Thymus (tissue), 11 donors: ENCODE measurements around the gene SLC25A13. TPM values are rescaled to one million over a fixed set of nuclear protein-coding genes. Genes with fewer than 3 reads are reported as not detected.

Source experiments
- DNase-seq, 9 donors: peaks; one replicate each; pipeline ENCODE4 v3.0.0-alpha.2; 2013; ENCODE audit warnings: low spot score in 9 of 9, low read depth in 6 of 9, missing footprints in 1 of 9
- H3K27ac ChIP-seq, 2 donors: one replicate each; pipeline ENCODE4 v1.5.1; 2013; ENCODE audit warnings: control low read depth in 1 of 2, low read depth in 1 of 2, low read length in 1 of 2, mild to moderate bottlenecking in 1 of 2, moderate library complexity in 1 of 2
- H3K27me3 ChIP-seq, 2 donors: one replicate each; pipeline ENCODE4 v1.5.1; 2013; ENCODE audit warnings: low read length in 1 of 2; ENCODE audit not compliant: control insufficient read depth in 2 of 2, insufficient read depth in 1 of 2
- H3K36me3 ChIP-seq, 2 donors: one replicate each; pipeline ENCODE4 v1.5.1; 2013; ENCODE audit warnings: low read length in 1 of 2, mild to moderate bottlenecking in 1 of 2, moderate library complexity in 1 of 2; ENCODE audit not compliant: control insufficient read depth in 2 of 2, insufficient read depth in 2 of 2
- H3K4me1 ChIP-seq, 2 donors: one replicate each; pipeline ENCODE4 v1.5.1; 2013; ENCODE audit warnings: low read length in 2 of 2; ENCODE audit not compliant: control insufficient read depth in 2 of 2, insufficient read depth in 2 of 2
- H3K4me3 ChIP-seq, 2 donors: one replicate each; pipeline ENCODE4 v1.5.1; 2013; ENCODE audit warnings: low read length in 2 of 2, control low read depth in 1 of 2, mild to moderate bottlenecking in 1 of 2
- H3K9me3 ChIP-seq, 2 donors: one replicate each; pipeline ENCODE4 v1.5.1; 2013; ENCODE audit warnings: low read length in 1 of 2, mild to moderate bottlenecking in 1 of 2; ENCODE audit not compliant: control insufficient read depth in 2 of 2, insufficient read depth in 1 of 2
- WGBS: extraction: QIAGEN DNeasy Blood & Tissue Kit; methylation state at CpG from one replicate; pipeline ENCODE4 v1.1.7; 2013; 5-methylcytosine and 5-hydroxymethylcytosine counted together
- polyA plus RNA-seq: library from polyadenylated mRNA; stranded (reverse); fragments of 200-250 nt; gene quantifications from one replicate; pipeline ENCODE4 v1.2.3, GENCODE V29; 2013
- total RNA-seq: library from RNA; stranded (reverse); fragments of 120-200 nt; gene quantifications from one replicate; pipeline ENCODE4 v1.2.4, GENCODE V29; 2013
- donor health status: healthy.

The SLC25A13 gene
- total and polyA plus RNA-seq, 2 donors, result 9.7 to 10.9 TPM

DNA sequence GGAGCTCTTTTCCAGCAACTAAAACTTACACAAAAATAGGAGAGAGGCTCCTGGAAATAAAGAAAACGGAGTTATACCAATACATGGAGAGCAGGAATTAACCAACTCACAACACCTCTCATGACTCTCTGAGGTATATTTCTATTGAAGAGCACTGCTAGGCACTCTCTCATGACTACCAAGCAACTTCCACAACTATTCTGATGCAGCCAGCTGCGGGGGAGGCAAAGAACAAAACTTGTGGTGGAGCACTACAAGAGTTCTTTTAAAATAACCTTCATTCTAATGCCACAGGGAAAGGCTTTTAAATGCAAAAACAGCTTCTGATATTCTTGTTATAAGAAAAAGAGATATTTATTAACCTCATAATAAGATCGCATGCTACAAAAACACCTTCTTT, 140.7 kb downstream of the SLC25A13 start:
- Histone ChIP-seq H3K36me3 (peaks cover 0 to 4% of the 10 kb centered on the region in 2 donors), H3K27ac (no peak overlapping the region), H3K9me3 (no peaks in the 10 kb centered on the region), H3K4me1 (no peaks in the 10 kb centered on the region), H3K4me3 (no peak overlapping the region), H3K27me3 (no peaks in the 10 kb centered on the region)
- 97% methylated on average over 3 of the region's 3 CpGs for WGBS
- no peak for DNase-seq

DNA sequence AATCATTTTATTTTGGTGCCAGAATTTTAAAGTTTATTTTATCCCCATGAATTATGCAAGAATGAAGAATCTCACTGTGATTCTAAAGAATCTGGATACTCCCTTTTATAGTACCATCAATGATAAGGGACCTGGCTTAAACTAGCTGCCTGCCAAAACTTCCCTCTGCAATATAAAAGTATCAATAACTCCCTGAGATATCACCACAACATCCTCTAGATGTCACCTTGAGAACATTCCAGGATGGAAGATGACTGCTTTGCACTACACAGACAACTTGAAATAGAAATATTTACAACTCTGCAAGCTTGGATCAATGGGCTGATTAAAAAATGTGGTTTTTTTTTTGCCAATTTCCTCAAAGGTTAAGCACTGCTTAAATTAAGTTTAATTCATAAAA, 142.1 kb downstream of the SLC25A13 start:
- Histone ChIP-seq H3K4me1 (no peaks in the 10 kb centered on the region), H3K9me3 (no peaks in the 10 kb centered on the region), H3K27ac (no peak overlapping the region), H3K27me3 (no peaks in the 10 kb centered on the region), H3K36me3 (peaks cover 0 to 4% of the 10 kb centered on the region in 2 donors), H3K4me3 (no peak overlapping the region)
- DNase-seq, result no peak

DNA sequence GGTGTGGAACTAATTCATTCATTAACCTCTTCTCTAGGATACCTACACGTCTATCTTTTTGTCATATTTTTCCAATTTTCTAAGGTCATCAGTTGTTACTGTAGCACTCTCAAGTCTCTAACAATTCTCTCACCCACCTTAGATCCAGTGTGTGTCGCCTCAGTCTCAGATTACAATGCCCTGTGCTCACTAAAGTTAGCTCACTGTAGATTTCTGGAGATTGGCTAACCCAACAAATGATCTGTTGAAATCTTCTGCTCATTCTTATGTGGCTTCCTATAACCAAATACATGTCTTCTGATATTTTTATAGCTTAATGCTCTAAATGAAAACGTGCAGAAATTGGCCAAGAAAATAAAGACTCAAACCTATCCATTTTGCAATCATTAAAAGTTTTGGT, 142.6 kb downstream of the SLC25A13 start:
- peaks cover 0 to 4% of the 10 kb centered on the region in 2 donors for H3K36me3 ChIP-seq
- H3K4me1 ChIP-seq, result no peaks in the 10 kb centered on the region
- 93% methylated on average over 3 of the region's 3 CpGs for whole genome bisulfite sequencing

DNA sequence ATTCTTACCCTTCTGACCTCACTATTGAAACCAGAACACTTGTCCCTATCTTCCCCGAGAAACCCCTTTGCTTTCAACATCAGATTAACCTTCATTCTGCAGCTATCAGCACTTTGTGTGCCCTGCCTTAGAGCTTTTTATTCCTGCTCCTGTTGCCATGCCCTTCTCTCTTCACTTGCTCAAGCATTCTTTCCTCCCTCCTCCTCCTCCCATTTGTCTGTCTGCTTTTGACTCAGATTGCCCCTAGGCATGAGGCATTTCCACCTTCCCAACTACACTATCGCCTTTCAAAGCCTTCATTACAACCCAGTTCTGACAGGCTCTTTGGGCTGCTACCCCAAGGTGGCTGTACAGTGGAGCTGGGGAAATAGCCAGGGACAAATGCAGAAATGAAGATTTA, 143.3 kb downstream of the SLC25A13 start:
- no peaks in the 10 kb centered on the region for H3K27me3 ChIP-seq
- no peak for DNase-seq
- peaks cover 0 to 2% of the 10 kb centered on the region in 2 donors for H3K36me3 ChIP-seq
- 96% methylated on average over 2 of the region's 2 CpGs for WGBS
- H3K4me3 ChIP-seq, result no peak overlapping the region
- no peaks in the 10 kb centered on the region for H3K9me3 ChIP-seq
- no peak overlapping the region for H3K27ac ChIP-seq
- H3K4me1 ChIP-seq, result no peaks in the 10 kb centered on the region

More for the DNA sequence above, 142.6 kb downstream of the SLC25A13 start:
- Histone ChIP-seq H3K27me3 (no peaks in the 10 kb centered on the region), H3K27ac (no peak overlapping the region), H3K9me3 (no peaks in the 10 kb centered on the region), H3K4me3 (no peak overlapping the region)
- no peak for DNase-seq

DNA sequence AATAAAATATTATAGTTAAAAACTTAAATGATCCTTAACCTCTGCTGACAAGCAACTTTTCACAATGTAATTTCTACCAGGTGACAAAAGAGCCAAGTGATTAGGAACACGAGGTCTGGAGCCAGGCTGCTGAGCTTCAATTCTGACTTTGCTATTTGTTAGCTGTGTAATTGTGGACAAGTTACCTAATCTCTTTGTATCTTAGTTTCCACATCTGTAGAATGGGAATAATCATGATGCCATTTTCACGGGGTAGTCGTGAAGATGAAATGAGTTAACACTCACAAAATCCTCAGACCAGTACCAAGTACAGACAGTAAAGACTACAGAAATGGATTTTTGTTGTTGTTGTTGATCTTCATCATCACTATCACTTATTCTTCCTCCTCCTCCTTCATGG, 144.5 kb downstream of the SLC25A13 start:
- H3K4me1 ChIP-seq, result no peaks in the 10 kb centered on the region
- no peak overlapping the region for H3K4me3 ChIP-seq
- DNase-seq, result no peak
- H3K27me3 ChIP-seq, result no peaks in the 10 kb centered on the region
- no peak overlapping the region for H3K27ac ChIP-seq
- 97% methylated on average over 3 of the region's 3 CpGs for WGBS
- no peaks in the 10 kb centered on the region for H3K36me3 ChIP-seq
- no peaks in the 10 kb centered on the region for H3K9me3 ChIP-seq

DNA sequence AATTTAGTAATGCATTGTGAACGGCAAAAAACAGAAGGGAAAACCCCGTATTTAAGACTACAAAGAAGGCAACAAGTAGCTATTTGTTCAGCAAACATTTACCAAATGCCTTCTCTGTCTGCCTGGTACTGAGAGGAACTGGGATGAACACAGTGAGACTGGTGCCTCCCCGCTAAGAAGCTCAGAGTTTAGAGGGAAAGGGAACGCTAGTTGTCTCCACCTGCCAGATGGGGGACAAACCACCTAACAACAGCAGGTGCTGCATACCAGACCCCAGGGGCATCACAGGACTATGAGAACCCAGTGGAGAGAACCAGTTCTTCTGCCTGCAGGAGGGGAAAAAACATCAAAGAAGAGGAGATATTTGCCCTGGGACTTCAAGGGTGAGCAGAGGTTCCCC, 147.1 kb downstream of the SLC25A13 start:
- WGBS, result 97% methylated on average over 4 of the region's 4 CpGs
- Histone ChIP-seq H3K27ac (no peak overlapping the region), H3K36me3 (no peaks in the 10 kb centered on the region)

DNA sequence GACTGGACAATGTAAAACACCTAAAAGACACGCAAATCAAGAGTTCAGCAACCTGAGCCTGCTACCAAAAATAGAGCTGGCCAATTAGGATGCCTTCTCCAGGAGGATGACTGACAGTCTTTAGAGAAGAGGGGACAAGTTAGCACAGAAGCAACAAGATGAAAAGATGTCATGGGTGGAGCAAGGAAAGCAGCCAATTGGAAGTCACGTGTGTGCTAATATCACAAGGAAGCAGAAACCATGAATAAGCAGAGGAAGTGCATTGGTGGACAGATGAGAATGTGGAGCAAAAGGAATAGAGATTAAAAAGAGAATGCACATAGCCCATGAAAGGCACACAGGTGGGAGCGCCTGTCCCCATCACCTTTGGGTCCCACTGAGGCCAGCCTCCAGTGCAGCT, 148.1 kb downstream of the SLC25A13 start:
- WGBS, result 96% methylated on average over 3 of the region's 3 CpGs
- no peaks in the 10 kb centered on the region for H3K4me1 ChIP-seq
- H3K27me3 ChIP-seq, result no peaks in the 10 kb centered on the region
- no peak overlapping the region for H3K27ac ChIP-seq
- no peaks in the 10 kb centered on the region for H3K9me3 ChIP-seq
- DNase-seq, result no peak
- H3K36me3 ChIP-seq, result no peaks in the 10 kb centered on the region
- no peak overlapping the region for H3K4me3 ChIP-seq

More for the DNA sequence above, 147.1 kb downstream of the SLC25A13 start:
- Histone ChIP-seq H3K9me3 (no peaks in the 10 kb centered on the region), H3K4me3 (no peak overlapping the region), H3K4me1 (no peaks in the 10 kb centered on the region), H3K27me3 (no peaks in the 10 kb centered on the region)
- no peak for DNase-seq

DNA sequence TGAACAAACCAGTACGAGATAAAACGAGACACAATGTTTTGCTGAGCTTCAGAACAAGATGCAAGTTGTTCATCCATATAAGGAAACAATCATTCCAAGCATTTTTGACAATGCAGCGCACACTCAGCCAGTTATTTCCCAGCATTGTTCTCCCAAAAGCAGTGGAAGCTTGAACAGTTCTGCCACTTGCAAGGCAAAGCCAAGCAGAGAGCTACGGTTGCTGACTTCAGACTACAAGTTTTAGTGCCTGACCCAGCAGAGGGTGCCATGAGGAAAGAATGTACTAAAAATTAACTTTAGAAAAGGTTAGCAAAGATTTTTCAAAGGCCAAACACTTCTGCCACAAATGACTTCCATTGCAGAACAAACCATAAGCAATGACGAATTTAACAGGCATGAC, 152.5 kb downstream of the SLC25A13 start:
- Histone ChIP-seq H3K27me3 (no peaks in the 10 kb centered on the region), H3K9me3 (no peaks in the 10 kb centered on the region), H3K4me3 (no peak overlapping the region), H3K4me1 (no peaks in the 10 kb centered on the region), H3K27ac (no peak overlapping the region), H3K36me3 (no peaks in the 10 kb centered on the region)
- no peak for DNase-seq
- WGBS, result 96% methylated on average over 5 of the region's 5 CpGs

DNA sequence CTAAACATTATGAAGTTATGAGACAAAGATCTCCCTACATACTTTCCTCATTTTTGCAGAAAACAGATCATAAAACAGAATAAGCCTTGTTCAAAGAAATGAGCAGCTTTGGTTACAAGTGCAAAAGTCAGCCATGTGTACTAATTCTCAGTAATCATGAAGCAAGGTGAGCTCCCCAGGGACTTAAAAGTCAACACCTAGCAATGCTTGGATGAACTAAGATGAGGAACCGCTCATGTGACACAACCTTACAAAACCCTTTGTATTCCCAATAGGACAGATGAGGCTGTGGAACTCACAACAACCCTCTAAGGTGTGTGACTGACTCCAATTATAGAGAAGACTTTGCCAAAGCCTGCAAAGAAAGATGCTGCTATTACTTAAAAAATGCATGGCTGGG, 154.5 kb downstream of the SLC25A13 start:
- WGBS, result 97% methylated on average over 1 of the region's 1 CpG
- no peaks in the 10 kb centered on the region for H3K9me3 ChIP-seq
- no peaks in the 10 kb centered on the region for H3K27me3 ChIP-seq
- H3K27ac ChIP-seq, result no peak overlapping the region
- no peak overlapping the region for H3K4me3 ChIP-seq
- H3K36me3 ChIP-seq, result no peaks in the 10 kb centered on the region
- H3K4me1 ChIP-seq, result no peaks in the 10 kb centered on the region
- DNase-seq, result no peak

DNA sequence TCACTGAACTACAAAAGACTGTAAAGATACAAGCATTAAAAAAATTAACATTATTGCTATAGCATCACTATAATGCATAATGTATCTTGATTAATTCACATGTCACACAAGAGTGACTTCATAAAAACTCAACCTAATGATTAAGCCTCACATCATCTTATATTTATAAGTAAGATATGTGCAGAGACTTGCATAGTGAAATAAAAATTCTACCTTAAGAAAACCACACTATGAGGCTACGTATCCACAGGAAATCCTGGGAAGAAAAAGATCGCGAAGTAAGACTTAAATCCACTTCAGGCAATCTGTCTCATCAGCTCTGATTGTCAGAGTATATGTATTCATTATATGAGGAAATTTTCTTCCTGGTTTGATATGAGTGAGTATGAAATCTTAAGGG, 160.0 kb downstream of the SLC25A13 start:
- no peak for DNase-seq
- no peaks in the 10 kb centered on the region for H3K9me3 ChIP-seq
- no peaks in the 10 kb centered on the region for H3K36me3 ChIP-seq
- H3K27ac ChIP-seq, result no peak overlapping the region
- 94% methylated on average over 3 of the region's 3 CpGs for WGBS
- no peaks in the 10 kb centered on the region for H3K4me1 ChIP-seq
- no peak overlapping the region for H3K4me3 ChIP-seq
- no peaks in the 10 kb centered on the region for H3K27me3 ChIP-seq
